ENCODE data around the gene SMPD3.

DNA sequence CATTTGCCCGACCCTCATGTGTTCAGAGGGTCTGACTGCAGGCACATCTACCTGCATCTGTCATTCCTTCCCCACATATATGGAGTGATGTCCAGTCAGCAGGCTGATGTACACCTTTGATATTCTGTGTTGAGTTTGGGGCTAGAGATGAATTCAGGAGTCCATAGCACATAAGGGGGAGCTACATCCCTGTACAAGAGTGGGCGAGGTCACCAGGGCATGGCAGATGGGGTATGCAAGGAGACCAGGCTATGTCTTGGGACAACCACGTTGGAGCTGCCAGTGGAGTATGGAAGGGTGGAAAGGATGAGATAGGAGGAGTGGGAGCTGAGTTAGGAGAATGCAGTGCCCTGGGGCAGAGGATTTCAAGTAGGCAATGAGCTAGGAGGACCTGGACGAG lies 15.0 kb downstream of the SMPD3 start:
- TF ChIP-seq, protein P1, sequence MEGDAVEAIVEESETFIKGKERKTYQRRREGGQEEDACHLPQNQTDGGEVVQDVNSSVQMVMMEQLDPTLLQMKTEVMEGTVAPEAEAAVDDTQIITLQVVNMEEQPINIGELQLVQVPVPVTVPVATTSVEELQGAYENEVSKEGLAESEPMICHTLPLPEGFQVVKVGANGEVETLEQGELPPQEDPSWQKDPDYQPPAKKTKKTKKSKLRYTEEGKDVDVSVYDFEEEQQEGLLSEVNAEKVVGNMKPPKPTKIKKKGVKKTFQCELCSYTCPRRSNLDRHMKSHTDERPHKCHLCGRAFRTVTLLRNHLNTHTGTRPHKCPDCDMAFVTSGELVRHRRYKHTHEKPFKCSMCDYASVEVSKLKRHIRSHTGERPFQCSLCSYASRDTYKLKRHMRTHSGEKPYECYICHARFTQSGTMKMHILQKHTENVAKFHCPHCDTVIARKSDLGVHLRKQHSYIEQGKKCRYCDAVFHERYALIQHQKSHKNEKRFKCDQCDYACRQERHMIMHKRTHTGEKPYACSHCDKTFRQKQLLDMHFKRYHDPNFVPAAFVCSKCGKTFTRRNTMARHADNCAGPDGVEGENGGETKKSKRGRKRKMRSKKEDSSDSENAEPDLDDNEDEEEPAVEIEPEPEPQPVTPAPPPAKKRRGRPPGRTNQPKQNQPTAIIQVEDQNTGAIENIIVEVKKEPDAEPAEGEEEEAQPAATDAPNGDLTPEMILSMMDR (IDR thresholded peaks at IDR 0.05): no peak
- TF ChIP-seq EP300 (IDR thresholded peaks at IDR 0.05; ENCODE audit: low read depth): no peak
- no peak for TF ChIP-seq POLR2AphosphoS5 (IDR thresholded peaks at IDR 0.05)
- TF ChIP-seq POLR2A (IDR thresholded peaks at IDR 0.05): no peak
